ENCODE measurements around the gene CDH4. TPM values are rescaled to one million over a fixed set of nuclear protein-coding genes. Genes with fewer than 3 reads are reported as not detected.

CDH4 gene
- total and polyA plus RNA-seq, 2 donors (not counting 1 experiment from before 2014, with no cell fraction given), result not detected

- no peaks in the 10 kb centered on the region for H3K4me1 Mint-ChIP-seq
- H3K27ac Mint-ChIP-seq, result no peak overlapping the region
- intact Hi-C loops (cut with micrococcal nuclease), result no loop called here
- no peaks in the 10 kb centered on the region for H3K27me3 Mint-ChIP-seq
- Histone ChIP-seq H3K27me3 (replicated peaks in 1 of 4; ENCODE audit: control extremely low read depth in 1 of 4, control insufficient read depth in 3 of 4, insufficient read depth in 4 of 4, low read length in 3 of 4) (peaks cover 0 to 3% (median 0%) of the 10 kb centered on the region in 4 experiments), H4K20me1 (ENCODE audit: control insufficient read depth, insufficient read depth, low read length, poor library complexity, severe bottlenecking) (no peaks in the 10 kb centered on the region), H3K4me3 (ENCODE audit: control extremely low read depth in 1 of 5, extremely low read depth in 1 of 5, insufficient read depth in 1 of 5, low read depth in 2 of 5, low read length in 4 of 5) (no peak overlapping the region), H3K79me2 (ENCODE audit: control insufficient read depth, insufficient read depth, low read length) (no peaks in the 10 kb centered on the region), H3K9me3 (ENCODE audit: control extremely low read depth in 1 of 3, control insufficient read depth in 2 of 3, insufficient read depth in 1 of 3, low read length in 2 of 3) (peaks cover 0 to 31% (median 0%) of the 10 kb centered on the region in 3 donors), H3K27ac (ENCODE audit: low read length in 2 of 2) (no peak overlapping the region), H2AFZ (ENCODE audit: insufficient read depth, low read depth, low read length, poor library complexity, severe bottlenecking) (no peak overlapping the region), H3K4me1 (ENCODE audit: control insufficient read depth in 2 of 2, insufficient read depth in 2 of 2, low read length in 2 of 2) (no peaks in the 10 kb centered on the region), H3K9ac (ENCODE audit: low read length) (no peak overlapping the region), H3K4me2 (replicated peaks; ENCODE audit: low read depth, low read length, poor library complexity, severe bottlenecking) (no peak overlapping the region), H3K36me3 (replicated peaks in 1 of 2; ENCODE audit: control extremely low read depth in 1 of 2, control insufficient read depth in 1 of 2, extremely low read depth in 1 of 2, insufficient read depth in 2 of 2, low read length in 1 of 2) (no peaks in the 10 kb centered on the region)
- ATAC-seq (ENCODE audit: low read depth), result no peak
- no peaks in the 10 kb centered on the region for H3K9me3 Mint-ChIP-seq (ENCODE audit: insufficient read depth)
- ChIA-PET CTCF (no interaction called here), POLR2A (no interaction called here)
- WGBS (ENCODE audit: insufficient coverage), result 85% methylated on average over 21 of the region's 21 CpGs
- TF ChIP-seq EZH2 (IDR thresholded peaks at IDR 0.05; ENCODE audit: borderline replicate concordance, insufficient read depth, low read depth, low read length, poor library complexity, severe bottlenecking) (no peak), CTCF (IDR thresholded peaks at IDR 0.05) (no peak)
- H3K4me3 Mint-ChIP-seq, result no peak overlapping the region
- DNase-seq, result no peak
These were observed 673.6 kb downstream of the CDH4 start for GRCh38 chr20:61925555-61926252.

- no peak overlapping the region for H3K4me2 ChIP-seq (replicated peaks; ENCODE audit: low read depth, low read length, poor library complexity, severe bottlenecking)
- Mint-ChIP-seq H3K9me3 (ENCODE audit: insufficient read depth) (no peaks in the 10 kb centered on the region), H3K27me3 (no peaks in the 10 kb centered on the region), H3K27ac (no peak overlapping the region), H3K4me1 (no peaks in the 10 kb centered on the region), H3K4me3 (no peak overlapping the region)
- no peaks in the 10 kb centered on the region for H4K20me1 ChIP-seq (ENCODE audit: control insufficient read depth, insufficient read depth, low read length, poor library complexity, severe bottlenecking)
- ChIA-PET CTCF (no interaction called here), POLR2A (no interaction called here)
- no peak overlapping the region for H3K27ac ChIP-seq (ENCODE audit: low read length in 2 of 2)
- no peaks in the 10 kb centered on the region for H3K79me2 ChIP-seq (ENCODE audit: control insufficient read depth, insufficient read depth, low read length)
- H3K4me1 ChIP-seq (ENCODE audit: control insufficient read depth in 2 of 2, insufficient read depth in 2 of 2, low read length in 2 of 2), result no peaks in the 10 kb centered on the region
- H3K36me3 ChIP-seq (replicated peaks in 1 of 2; ENCODE audit: control extremely low read depth in 1 of 2, control insufficient read depth in 1 of 2, extremely low read depth in 1 of 2, insufficient read depth in 2 of 2, low read length in 1 of 2), result no peaks in the 10 kb centered on the region
- TF ChIP-seq EZH2 (IDR thresholded peaks at IDR 0.05; ENCODE audit: borderline replicate concordance, insufficient read depth, low read depth, low read length, poor library complexity, severe bottlenecking) (no peak), CTCF (IDR thresholded peaks at IDR 0.05) (no peak)
- H2AFZ ChIP-seq (ENCODE audit: insufficient read depth, low read depth, low read length, poor library complexity, severe bottlenecking), result no peak overlapping the region
- WGBS (ENCODE audit: insufficient coverage), result 93% methylated on average over 14 of the region's 14 CpGs
- peaks cover 0 to 33% (median 0%) of the 10 kb centered on the region in 3 donors for H3K9me3 ChIP-seq (ENCODE audit: control extremely low read depth in 1 of 3, control insufficient read depth in 2 of 3, insufficient read depth in 1 of 3, low read length in 2 of 3)
- no peak for DNase-seq
- peaks cover 0 to 3% (median 0%) of the 10 kb centered on the region in 4 experiments for H3K27me3 ChIP-seq (replicated peaks in 1 of 4; ENCODE audit: control extremely low read depth in 1 of 4, control insufficient read depth in 3 of 4, insufficient read depth in 4 of 4, low read length in 3 of 4)
- ATAC-seq (ENCODE audit: low read depth), result no peak
- intact Hi-C loops (cut with micrococcal nuclease), result no loop called here
- no peak overlapping the region for H3K9ac ChIP-seq (ENCODE audit: low read length)
- H3K4me3 ChIP-seq (ENCODE audit: control extremely low read depth in 1 of 5, extremely low read depth in 1 of 5, insufficient read depth in 1 of 5, low read depth in 2 of 5, low read length in 4 of 5), result no peak overlapping the region
These were observed 674.2 kb downstream of the CDH4 start for GRCh38 chr20:61926253-61926613.

All from B cell (primary cell).